ENCODE results near the gene LIN54. TPM values are rescaled to one million over a fixed set of nuclear protein-coding genes. Genes with fewer than 3 reads are reported as not detected.

LIN54 gene
- total and polyA plus RNA-seq, 2 of the 4 experiments (the other 2 are of a cell fraction) = 5.3 to 26.9 TPM

GRCh38 chr4:83054928-83055327, 44.3 kb upstream of the LIN54 start:
- Histone ChIP-seq H3K27me3 (ENCODE audit: control insufficient read depth, insufficient read depth, low read length) (no peaks in the 10 kb centered on the region), H3K23ac (ENCODE audit: low read depth, low read length) (no peak overlapping the region), H3K4me3 (ENCODE audit: insufficient read depth, low read depth, low read length) (no peak overlapping the region), H3K36me3 (ENCODE audit: control insufficient read depth, insufficient read depth, low read length) (peaks cover 19% of the 10 kb centered on the region), H4K20me1 (ENCODE audit: insufficient read depth, low read length) (no peaks in the 10 kb centered on the region), H4K91ac (ENCODE audit: insufficient read depth, low read depth, low read length) (no peak overlapping the region), H4K5ac (ENCODE audit: low read depth, low read length) (no peak overlapping the region), H3K79me1 (ENCODE audit: low read depth in 1 of 2, low read length in 2 of 2) (peaks cover 0 to 5% of the 10 kb centered on the region in 2 experiments; a peak in 1 of 4 replicates), H2AFZ (replicated peaks; ENCODE audit: low read length, poor library complexity) (no peak overlapping the region), H3K56ac (ENCODE audit: extremely low read depth, insufficient read depth, low read length) (no peak overlapping the region), H3K9me1 (ENCODE audit: insufficient read depth, low read length) (no peaks in the 10 kb centered on the region), H2BK20ac (ENCODE audit: low read depth, low read length) (no peak overlapping the region), H3K4me1 (ENCODE audit: control insufficient read depth, insufficient read depth, low read length) (no peaks in the 10 kb centered on the region), H3K4ac (ENCODE audit: low read depth, low read length) (no peak overlapping the region), H2BK15ac (ENCODE audit: low read depth, low read length) (no peak overlapping the region), H3K27ac (ENCODE audit: insufficient read depth, low read length) (no peak overlapping the region), H4K8ac (ENCODE audit: low read depth in 2 of 2, low read length in 2 of 2) (no peak overlapping the region), H3K9ac (ENCODE audit: low read depth, low read length) (no peak overlapping the region), H2BK120ac (ENCODE audit: low read depth, low read length) (no peak overlapping the region), H2AK5ac (ENCODE audit: low read depth, low read length) (no peak overlapping the region), H2AK9ac (replicated peaks; ENCODE audit: low read depth, low read length, poor library complexity) (no peak overlapping the region), H3K14ac (replicated peaks; ENCODE audit: low read depth, low read length) (no peak overlapping the region), H3K18ac (ENCODE audit: low read depth, low read length) (no peak overlapping the region), H3K4me2 (ENCODE audit: low read depth, low read length) (no peak overlapping the region), H2BK5ac (ENCODE audit: low read depth, low read length, poor library complexity, severe bottlenecking) (no peak overlapping the region), H3K9me3 (ENCODE audit: control insufficient read depth, insufficient read depth, low read length) (no peaks in the 10 kb centered on the region)
- in situ Hi-C loops (cut with MboI; ENCODE audit: low sequenced_read_pairs) (no loop called here), dilution Hi-C loops (cut with HindIII; ENCODE audit: low sequenced_read_pairs, unreplicated experiment) (no loop called here), intact Hi-C loops (cut with micrococcal nuclease) (loop anchor here (1.0 kb wide), 2 partner anchors 205 to 227 kb away; no protein-coding TSS in a partner anchor)
- no peak for ATAC-seq (ENCODE audit: low read depth)
- BruUV-seq (replicated peaks) = no TSS peak
- TF ChIP-seq RAD21 (IDR thresholded peaks at IDR 0.05; ENCODE audit: low read length) = peak; percentile 39
- no peak for TF ChIP-seq CEBPB (IDR thresholded peaks at IDR 0.05; ENCODE audit: low read depth, low read length)
- peak; percentile 37; the same call in 1 of the 2 replicates for TF ChIP-seq SMC3 (IDR thresholded peaks at IDR 0.05; ENCODE audit: low read depth, low read length)
- TF ChIP-seq CTCF (conservative IDR thresholded peaks at IDR 0.05; ENCODE audit: low read depth, low read length) = peak; percentile 46
- ChIA-PET CTCF (interaction anchor here (0.6 to 1.0 kb wide), 3 partner anchors 90 to 226 kb away, joined by 3 to 4 read pairs (median 3); no protein-coding TSS in a partner anchor), POLR2A (ENCODE audit: unreplicated experiment) (no interaction called here)
- DNase-seq = peak; percentile 15

All from IMR-90 (cell line).